CD4-positive, alpha-beta T cell treated with Interleukin-21 for 1 hour (primary cell): ENCODE results near the gene CSNK2A1.
"Not testable (repeated sequence)": the region's sequence is repeated elsewhere in the genome, so short reads cannot be mapped to it uniquely, and the experiment has no call there.

Source experiments
- DNase-seq: peaks from one replicate; pipeline ENCODE4 v3.0.0-alpha.2; 2020

Gene CSNK2A1

DNA sequence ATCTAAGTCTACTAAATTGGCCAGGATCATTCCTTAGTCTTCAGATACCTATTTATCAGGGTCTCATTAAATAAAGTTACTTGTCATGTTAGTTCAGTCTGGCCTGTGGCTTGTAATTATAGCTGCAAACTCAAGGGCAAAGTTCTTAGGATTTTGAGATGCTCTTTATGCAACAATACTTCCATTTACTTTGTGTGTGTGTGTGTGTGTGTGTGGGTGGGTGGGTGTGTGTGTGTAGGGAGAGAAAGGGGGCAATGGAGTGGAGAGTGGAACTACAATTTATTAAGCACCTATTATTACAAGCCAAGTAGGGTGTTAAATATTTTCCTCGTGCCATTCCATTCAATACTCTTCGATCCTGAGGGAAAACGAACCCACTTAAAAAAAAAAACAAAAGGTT is 63.5 kb downstream of the CSNK2A1 start:
- no peak for DNase-seq

- no peak for DNase-seq
Measured at GRCh38 chr20:479487-479886, 64.1 kb downstream of the CSNK2A1 start.

DNA sequence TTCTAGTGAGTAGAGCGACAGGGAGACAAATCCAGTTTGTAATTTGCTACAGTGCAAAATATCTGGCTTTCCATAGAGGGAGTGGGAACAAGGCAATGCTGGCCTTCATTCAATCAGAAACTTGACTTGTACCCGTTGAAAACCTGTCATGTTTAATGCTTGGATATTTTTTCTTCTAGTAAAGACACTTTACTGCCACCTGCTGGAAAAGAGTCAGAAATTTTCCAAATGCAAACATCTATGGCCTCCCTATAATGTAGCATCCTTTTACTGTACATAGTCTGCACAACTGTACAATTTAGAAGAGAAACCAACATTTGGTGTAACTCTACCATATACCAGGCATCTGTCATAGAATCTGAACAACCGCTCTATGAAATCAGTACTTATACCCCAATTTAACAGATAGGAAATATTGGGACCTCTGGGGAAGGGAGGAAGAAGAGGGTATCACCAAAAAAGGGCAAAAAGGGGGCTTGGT is 64.6 kb downstream of the CSNK2A1 start:
- DNase-seq: peak; percentile 79

DNA sequence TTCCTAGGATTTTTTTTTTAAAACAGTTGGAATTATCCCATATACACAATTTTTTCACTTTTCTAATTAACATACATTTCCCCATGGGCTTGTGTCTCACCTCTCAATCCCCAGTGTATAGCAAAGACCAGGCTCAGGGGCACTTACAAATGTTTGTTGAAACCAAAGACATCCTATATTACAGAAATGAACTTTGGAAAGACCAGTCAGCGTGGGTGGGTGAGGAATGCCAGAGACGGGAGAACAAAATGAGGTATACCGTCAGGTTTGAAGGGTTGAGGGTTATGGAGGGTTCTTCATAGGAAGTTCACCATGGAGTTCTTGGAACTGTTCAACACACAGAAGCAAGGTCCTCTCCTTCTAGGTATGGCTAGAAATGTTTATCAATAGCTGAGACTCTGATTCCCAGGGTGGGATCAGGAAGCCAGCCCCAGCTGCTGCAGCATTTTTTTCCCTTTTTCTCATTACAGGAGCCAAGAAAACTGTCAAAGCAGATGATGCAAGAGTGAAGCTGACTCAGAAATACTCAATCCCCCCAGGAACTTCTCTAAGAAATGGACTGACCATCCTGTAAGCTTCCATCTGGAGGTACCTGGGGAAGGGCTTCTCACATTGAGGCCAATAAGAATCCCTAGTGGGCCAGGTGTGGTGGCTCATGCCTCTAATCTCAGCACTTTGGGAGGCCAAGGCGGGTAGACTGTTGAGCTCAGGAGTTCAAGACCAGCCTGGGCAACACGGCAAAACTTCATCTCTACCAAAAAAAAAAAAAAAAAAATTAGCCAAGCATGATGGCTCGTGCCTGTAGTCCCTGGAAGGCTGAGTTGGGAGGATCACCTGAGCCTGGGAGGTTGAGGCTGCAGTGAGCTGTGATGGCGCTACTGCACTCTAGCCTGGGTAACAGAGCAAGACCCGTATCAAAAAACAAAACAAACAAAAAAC is 65.3 kb downstream of the CSNK2A1 start:
- DNase-seq: no peak

GRCh38 chr20:476561-477249 is 66.9 kb downstream of the CSNK2A1 start:
- DNase-seq: not testable (repeated sequence)

DNA sequence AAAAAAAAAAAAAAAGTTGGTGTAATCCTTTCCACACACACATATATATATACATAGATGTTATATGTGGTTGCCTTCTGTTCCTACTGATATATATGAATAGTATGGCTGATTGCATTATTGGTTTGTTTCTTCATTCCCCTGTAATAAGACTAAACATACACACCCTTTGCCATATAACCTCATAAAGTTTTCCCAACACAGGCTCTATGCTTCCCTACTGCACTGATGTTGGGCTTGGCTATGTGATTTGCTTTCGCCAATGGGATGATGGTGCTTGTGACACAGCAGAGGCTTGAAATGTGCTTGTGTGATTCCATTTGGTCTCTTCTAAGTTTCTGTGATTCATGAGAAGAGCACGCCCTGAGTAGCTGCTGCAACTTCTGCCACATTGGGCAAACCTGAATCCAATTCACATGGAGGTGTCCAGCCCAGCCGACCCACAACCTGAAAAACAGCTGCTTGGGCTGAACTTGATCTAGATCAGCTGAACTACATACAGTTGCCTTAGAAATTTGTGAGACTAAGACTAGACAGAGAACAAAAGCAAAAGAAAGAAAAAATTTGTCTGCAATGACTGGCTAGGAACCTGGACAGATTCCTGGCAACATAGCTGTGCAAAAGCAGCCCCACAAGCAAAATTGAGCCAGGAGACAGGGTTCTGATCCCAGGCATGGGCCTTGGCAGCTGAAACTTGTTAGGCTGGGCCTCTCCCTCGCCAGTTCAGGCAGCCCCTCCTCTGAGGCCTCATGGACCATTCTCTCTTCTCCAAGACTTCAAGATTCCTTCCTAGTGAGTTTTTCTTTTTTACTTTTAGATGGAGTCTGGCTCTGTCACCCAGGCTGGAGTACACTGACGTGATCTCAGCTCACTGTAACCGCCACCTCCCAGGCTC is 67.9 kb downstream of the CSNK2A1 start:
- DNase-seq: no peak

DNA sequence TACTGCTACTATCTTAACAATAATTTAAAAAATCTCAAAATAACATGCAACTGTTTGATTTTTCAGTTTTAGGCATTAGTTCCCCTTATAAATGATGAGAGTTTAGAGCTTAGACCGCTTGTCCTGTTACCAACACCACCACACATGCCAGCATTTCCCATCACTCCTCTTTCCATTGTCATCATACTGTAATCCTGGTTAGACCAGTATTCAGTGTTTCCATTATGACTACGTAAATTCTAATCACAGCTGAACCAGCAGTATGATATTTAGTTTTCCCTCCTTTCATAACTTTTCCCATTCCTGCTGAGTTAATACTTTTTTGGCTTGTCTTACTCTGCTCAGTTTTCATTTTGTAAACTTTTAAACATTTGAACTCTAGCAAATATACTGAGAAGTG is 69.0 kb downstream of the CSNK2A1 start:
- DNase-seq: no peak

DNA sequence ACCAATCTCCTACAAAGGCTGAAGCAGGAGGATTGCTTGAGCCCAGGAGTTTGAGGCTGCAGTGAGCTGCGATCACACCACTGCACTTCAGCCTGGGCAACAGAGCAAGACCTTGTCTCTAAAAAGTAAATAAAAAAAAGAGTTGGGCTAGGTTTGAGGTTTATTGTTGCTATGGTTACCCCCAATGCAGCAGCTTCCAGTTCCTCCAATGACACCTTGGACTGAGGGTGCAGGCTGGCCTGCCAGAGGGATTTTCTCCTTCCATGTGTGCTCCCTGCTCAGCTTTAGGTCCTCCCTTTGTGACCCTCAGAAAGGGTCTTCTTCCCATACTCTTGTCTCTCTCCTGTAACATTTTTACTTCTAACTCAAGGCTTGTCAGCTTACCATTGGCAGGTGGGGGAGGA is 70.7 kb downstream of the CSNK2A1 start:
- DNase-seq: no peak

- DNase-seq: no peak
Measured at GRCh38 chr20:472137-472846, 71.3 kb downstream of the CSNK2A1 start.

DNA sequence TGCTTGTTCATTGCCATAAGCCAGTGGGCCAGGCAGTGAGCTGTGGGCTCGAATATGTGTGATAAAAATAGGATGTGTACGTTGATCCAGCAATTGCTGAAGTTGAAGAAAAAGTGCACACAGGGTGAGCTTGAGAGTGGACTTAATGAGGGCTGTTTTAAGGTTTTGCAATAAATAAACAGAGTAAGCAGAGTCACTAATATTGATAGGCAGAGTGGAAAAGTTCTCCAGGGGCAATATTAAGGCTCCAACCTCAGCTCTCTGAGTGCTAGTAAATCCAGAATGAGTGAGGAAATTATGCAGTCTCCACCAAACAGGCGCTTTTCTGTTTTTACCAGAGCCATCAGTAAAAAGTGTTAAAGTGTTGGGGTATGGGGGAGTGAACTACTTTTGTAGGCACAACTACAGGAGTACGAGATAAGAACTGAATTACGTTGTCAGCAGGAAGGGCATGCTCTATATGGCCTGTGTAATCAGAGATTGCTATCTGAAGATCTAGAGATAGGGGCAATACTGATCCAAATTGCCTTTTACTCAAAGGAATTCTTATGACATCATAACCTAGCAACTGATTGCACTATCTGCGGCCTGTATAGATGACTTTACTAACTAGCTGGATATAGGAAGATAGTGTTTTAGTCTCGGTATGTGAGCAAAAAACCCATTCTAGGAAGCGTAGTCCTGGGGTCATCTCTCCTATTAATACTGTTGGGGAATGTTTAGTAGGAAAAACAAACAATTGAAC is 73.7 kb downstream of the CSNK2A1 start:
- no peak for DNase-seq

- DNase-seq: no peak
Measured at GRCh38 chr20:467755-468154, 75.8 kb downstream of the CSNK2A1 start.

GRCh38 chr20:462199-462991 is 81.2 kb downstream of the CSNK2A1 start, which contains the start of gene TBC1D20:
Gene TBC1D20 (minus strand): TSS chr20:462533. CDS start chr20:462405, 128 bp downstream.
- DNase-seq: peak; percentile 89

DNA sequence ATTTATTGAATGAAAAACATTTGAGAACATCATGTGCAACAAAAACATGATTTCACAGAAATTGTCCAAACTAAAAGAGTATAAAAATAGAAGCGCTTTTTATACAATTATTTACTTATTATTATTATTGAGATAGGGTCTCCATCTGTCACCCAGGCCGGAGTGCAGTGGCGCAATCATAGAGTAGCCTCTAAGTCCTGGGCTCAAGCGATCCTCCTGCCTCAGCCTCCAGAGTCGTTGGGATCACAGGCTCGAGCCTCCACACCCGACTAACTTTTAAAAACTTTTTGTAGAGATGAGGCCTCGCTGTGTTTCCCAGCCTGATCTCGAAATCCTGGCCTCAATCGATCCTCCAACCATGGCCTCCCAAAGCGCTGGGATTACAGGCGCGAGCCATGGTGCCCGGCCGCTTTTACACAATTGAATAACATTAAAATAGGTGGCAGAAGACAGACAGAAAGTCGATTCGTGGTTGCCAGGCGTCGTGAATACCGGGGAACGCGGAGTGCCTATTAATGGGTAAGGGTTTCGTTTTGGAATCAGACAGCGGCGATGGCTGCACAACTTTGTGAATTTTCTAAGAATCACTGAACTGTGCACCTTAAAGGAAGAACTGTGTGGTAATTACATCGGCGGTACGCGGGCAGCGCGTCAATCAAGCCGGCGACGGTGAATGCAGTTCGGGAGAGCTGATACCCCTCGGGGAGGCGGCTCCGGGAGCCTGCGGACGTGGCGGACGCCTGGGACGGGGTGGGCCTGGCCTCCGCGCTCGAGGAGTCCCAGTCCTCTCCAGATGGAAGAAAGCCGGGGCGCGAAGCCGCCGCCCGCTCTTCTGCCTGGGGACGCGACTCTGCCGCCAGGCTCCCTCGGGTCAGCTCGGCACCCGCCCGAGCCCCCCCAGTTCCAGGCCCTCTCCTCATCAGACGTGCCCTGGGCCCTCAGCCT is 82.1 kb downstream of the CSNK2A1 start:
- peak; percentile 49 for DNase-seq

DNA sequence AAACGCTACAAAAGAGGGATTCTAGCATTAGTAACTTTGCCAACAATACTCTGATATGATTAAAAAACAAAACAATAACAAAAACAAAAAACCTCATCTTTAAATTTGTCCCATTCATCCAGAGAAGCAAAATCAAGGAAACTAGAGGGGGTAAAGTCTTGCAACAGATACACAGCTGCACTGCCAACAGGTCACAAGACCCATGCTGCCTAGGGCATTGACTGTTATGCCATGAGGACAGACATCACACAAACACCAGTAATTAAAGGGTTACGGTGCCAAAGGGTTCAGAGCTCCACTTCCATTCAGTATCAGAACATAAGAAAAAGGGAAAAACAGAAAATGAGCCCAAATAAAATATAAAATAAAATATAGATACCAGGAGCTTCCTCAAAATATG is 82.9 kb downstream of the CSNK2A1 start:
- DNase-seq: no peak

GRCh38 chr20:460180-460579 is 83.4 kb downstream of the CSNK2A1 start:
- no peak for DNase-seq

DNA sequence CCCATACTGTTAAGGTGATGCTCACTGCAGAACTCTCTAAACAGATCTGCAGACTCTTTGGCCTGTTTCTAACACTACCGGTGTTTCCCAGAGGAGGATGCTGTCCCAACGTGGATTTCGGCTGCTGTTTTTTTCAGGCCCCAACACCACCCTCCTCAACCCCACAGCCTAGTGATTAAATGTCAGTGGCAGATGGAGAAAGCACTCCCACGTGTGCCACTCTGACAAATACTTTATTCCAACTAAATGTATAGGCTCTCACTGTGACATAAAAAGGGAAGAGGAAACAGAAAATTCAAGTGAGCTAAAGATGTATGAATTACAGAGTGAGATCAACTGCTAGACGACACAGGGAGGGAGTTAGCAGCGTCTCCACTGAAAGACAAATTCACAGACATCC is 84.8 kb downstream of the CSNK2A1 start:
- DNase-seq: no peak

DNA sequence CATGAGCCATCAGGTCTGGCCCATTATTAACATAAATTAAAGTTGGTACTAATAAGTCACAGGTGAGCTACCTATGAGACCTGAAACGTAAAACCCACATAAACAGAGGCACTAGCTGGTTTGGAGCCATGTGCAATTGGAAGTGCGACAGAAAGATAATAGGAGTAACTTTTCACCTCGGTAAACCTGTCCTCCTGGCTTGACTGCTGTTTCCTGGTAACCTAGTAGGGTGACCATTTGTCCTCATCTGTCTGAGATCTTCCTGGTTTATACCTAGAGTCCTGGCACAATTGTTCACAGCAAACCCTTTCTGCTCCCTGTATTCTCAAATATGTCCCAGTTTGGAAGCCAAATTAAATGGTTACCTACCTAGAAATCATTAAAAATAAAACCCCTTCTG is 88.6 kb downstream of the CSNK2A1 start:
- DNase-seq: no peak

- DNase-seq: not testable (repeated sequence)
Measured at GRCh38 chr20:452021-452420, 91.6 kb downstream of the CSNK2A1 start.
